ENCODE data around the gene MST1R.
"Not testable (repeated sequence)": the region's sequence is repeated elsewhere in the genome, so short reads cannot be mapped to it uniquely, and the experiment has no call there.

The MST1R gene

DNA sequence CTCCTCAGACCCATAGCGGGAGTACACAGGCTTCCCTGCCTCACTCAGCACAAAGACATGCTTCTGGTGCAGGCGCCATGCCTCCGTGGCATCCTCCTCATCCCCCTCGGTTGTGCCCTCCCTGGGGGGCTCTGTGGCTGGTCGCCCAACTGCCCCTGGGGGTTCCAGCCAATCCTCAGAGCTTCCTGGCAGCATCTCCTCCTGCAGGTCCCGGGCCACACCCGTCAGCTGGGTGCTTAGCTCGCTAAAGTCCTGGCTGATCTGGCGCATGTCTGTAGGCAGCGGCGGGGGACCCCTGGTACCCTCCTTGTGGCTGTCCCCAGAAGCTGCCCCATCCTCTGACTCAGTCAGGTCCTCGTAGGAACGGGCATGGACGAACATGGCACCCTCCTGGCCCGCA, 7.9 kb upstream of the MST1R start:
- no peak for DNase-seq (ENCODE audit: low read depth)

- no peak for DNase-seq (ENCODE audit: low read depth)
Observed at GRCh38 chr3:49911124-49911420, 7.4 kb upstream of the MST1R start.

DNA sequence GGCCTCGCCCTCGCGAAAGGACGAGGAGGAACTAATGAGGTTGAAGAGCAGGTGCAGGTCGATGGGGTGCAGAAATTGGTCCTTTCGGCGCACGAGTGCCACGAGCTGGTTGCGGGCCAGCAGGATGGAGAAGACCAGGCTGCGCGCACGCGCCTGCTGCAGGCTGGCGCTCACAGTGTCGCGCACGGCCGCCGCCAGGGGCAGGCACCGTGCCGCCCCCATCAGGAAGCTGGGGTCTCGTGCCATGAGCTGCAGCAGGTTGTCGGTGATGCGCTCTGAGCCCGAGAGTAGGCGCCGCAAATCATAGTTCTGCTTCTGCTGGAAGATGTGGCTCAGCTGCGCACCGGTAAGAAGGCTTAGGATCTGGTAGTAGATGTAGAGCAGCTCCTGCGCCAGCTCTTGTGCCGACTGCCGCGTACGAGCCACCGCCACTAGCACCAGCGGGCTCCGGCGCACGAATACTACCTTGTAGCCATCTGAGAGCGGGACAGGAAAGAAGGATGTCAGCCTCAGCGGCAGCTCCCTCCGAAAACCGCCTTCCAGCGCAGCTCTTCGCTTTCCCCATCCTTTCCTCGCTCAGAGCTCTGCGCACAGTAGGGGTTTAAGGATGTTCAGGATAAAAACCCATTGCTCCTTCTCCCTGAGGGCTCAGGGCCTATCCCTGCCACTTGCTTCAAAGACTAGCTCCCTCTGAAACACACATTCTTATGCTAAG, 6.9 kb upstream of the MST1R start:
- DNase-seq (ENCODE audit: low read depth) = no peak

- no peak for DNase-seq (ENCODE audit: low read depth)
Observed at GRCh38 chr3:49908373-49909199, 4.9 kb upstream of the MST1R start.

DNA sequence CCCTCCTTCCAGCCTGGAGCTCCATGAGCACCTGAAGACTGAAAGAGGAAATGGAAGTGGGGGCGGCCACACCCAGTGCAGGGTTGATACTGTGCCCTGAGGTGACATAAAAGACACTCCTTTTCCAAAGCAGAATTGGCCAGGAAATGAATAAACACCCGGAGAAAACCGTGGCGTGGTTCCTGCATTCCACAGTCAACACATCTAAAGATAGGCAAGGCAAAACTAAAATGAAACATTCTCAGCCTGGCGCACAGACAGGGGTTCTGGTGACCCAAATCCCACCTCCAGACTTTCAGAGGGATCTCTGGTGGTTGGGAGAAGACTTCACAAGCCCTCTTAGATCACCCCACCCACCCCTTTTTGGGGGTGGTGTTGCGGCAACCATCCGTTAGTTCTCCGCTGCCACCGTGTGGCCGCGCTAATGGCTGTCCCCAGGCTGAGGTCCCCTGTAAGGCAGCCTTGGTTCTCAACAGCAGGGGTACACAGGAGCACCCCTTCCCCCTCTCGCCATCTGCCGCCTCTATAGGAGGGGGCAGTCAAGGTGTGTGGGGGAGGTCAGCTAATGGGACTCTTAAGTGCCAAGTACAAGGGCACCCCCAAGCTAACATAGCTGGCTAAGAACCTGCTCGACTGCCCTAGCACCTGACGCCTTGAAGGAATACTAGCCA, 2.5 kb upstream of the MST1R start:
- DNase-seq (ENCODE audit: low read depth) = peak; percentile 58

DNA sequence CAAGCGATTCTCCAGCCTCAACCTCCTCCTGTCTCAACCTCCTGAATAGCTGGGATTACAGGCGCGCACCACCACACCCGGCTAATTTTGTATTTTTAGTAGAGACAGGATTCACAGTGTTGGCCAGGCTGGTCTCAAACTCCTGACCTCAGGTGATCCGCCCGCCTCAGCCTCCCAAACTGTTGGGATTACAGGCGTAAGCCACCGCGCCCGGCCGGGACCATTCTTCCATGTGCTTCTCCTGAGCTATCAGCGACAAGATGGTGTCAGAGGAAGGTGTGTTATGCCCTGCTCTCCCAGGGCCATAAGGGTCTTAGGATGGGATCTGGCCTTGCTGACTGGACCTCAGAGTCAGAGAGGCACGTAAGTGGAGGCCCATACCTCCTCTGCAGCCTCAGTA, 775 bp upstream of the MST1R start:
- not testable (repeated sequence) for DNase-seq (ENCODE audit: low read depth)

DNA sequence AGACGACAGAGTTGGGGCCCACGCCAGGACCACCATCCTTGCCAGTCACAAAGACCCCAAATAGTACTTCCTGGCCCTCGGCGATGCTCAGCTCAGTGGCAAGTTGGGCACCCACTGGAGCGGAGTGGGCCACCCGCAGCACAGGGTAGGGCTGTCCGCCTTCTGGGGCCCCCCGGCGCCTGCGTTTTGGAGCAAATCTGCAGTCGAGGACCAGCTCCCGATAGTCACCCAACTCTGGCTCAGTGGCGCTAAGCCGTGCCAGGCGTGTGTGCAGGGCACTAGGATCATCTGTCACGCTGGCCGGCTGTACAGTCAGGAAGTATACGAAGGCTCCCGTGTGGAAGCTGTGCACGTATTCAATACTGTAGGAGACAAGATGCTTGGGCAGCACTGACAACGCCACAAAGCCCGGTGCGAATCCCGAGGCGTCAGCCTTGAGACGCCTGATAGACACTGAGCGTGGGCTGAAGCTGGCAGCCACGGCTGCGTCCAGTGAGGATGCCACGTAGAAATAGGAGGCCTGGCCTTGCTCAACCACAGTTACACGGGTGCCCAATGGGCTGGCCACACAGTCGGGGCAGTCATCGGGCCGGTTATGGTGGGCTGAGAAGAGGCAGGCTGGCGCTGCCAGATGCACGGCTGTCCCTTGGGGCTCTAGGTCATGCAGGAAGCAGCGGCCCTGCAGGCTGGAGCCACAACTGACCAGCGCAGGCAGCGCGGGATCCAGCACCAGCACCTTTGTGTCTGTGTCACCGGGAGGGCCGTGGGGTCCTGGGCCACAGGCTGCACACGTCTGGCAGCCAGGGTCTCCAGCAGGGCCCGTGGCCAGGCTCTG, 945 bp downstream of the MST1R start:
- DNase-seq (ENCODE audit: low read depth) = no peak

- DNase-seq (ENCODE audit: low read depth) = peak; percentile 19
Observed at GRCh38 chr3:49901366-49902339, 2.0 kb downstream of the MST1R start.

GRCh38 chr3:49900491-49901153, 3.1 kb downstream of the MST1R start:
- peak; percentile 60 for DNase-seq (ENCODE audit: low read depth)

GRCh38 chr3:49899815-49900214, 3.9 kb downstream of the MST1R start:
- DNase-seq (ENCODE audit: low read depth) = peak; percentile 14

- DNase-seq (ENCODE audit: low read depth) = no peak
Observed at GRCh38 chr3:49898991-49899390, 4.7 kb downstream of the MST1R start.

DNA sequence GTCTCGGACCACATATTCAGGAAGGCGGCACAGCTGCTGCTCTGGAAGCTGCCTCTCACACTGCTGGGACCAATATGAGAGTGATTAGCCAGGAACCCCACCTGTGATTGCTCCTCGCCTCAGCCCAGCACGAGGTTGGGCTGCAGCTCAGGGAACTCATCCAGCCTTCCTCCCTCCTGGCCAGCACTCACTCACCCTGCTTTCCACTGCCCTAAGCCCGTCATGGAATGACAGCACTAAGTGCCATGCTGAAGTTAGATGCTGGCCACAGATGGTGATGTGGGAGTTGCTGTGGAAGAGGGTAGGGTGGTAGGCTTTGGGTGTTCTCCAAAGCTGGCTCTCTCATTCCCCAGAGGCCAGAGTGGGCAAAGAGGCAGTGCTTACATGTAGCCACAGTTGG, 7.3 kb downstream of the MST1R start:
- DNase-seq (ENCODE audit: low read depth) = no peak

DNA sequence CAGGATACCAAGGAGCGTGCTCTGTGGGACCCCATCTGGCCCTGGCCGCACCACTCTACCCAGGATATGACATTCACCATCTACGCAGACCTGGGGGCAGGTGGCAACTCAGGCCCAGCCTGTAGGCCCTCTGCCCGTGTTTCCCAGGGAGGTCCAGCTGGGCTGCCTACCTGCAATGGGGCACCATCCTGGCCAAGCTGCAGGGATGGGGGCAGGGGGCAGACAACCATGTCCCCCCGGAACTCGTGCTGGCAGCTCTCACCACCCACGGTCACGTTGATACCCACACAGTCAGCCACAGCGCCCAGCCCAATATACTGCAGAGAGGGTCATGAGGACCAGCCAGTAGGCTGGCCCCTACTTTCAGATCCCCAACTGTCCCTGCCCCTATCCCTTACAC, 7.9 kb downstream of the MST1R start:
- no peak for DNase-seq (ENCODE audit: low read depth)

DNA sequence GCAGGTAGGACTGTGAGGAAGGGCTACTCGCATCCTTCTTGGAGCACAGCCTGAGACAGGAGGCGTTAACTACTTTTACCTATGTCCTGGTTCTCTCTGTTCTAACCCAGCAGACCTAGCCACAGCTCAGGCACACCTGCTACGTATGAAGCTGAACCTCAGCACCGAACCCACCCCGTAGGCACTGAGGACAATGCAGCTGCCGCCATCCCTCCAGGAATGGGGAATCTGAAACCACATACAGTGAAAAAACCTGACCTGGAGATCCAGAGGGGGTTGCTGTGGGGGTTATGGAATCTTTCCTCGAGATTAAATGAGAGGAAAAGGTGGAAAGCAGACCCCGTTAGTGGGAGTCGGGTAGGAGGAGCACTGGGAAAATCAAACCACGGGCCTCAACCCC, 14.4 kb downstream of the MST1R start:
- DNase-seq (ENCODE audit: low read depth) = no peak

GRCh38 chr3:49886922-49887265, 16.8 kb downstream of the MST1R start:
- DNase-seq (ENCODE audit: low read depth) = no peak

DNA sequence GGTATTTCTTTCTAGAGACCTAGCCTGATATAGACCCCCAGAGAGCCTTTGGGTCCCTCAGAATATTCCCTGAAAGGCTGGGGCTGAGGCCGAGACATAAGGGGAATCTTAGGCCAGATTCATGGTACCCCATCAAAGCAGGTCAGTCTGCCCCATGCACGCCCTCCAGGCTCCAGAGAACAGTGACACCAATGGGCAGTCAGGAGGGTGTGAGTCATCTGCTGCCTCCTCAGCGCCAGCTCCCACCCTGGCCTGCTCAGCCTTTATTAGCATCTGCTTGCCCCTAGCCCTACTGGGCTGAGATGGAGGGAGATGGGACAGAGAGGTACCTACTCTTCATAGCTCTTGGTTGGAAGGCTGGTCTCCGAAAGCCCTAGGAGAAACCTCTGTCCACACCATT, 19.7 kb downstream of the MST1R start:
- peak; percentile 31 for DNase-seq (ENCODE audit: low read depth)

DNA sequence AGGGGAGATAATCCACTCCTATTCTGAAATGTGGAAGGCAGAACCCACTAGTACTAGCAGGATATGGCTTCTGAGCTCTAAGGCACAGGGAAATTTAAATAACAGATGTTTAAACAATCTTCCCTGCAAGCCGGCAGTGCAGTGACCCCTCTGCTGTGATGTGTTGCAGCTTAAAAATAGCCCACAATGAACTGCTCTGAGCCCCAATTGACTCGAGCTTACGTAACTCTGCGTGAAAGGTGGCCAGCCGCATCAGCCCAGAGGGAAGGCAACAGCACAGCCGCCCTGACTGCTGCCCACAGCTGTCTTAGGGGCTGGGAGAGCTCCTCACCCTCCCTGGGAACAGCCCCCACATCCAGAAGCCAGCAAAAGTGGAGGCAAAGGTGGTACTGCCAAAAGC, 21.5 kb downstream of the MST1R start:
- no peak for DNase-seq (ENCODE audit: low read depth)

DNA sequence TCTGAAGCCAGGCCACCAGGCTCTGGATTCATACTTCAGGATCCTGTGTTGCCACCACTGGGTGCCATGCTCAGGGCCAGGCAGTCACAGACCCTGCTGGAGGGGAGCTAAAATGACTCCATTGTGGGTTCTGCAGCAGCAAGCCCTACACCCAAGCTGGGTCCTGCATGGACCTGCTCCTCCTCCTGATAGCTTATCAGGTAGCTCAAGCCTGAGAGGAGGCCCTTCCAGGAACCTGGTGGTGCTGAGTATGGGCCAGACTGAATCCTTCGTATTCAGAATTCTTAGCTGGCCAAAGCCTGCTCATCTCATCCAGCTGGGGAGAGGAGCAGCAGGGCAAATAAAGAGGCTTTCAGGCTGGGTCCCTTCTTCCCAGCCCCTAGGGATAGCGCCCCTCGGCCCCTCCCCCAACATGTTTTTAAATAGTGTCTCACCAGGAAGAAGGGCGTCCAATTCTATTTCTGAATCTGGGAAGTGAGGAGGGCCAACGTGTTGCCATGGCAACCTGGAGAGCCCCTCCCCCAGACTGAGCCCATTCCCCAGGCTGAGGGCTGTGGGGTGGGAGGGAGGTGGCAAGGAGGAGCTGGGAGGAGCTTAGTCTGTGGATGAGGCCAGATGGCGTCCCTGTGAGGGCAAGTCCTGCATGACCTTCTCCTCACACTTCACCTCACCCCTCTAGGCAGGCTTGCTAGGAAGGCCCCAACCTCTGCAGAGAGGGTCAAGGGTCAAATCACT, 22.9 kb downstream of the MST1R start:
- no peak for DNase-seq (ENCODE audit: low read depth)

DNA sequence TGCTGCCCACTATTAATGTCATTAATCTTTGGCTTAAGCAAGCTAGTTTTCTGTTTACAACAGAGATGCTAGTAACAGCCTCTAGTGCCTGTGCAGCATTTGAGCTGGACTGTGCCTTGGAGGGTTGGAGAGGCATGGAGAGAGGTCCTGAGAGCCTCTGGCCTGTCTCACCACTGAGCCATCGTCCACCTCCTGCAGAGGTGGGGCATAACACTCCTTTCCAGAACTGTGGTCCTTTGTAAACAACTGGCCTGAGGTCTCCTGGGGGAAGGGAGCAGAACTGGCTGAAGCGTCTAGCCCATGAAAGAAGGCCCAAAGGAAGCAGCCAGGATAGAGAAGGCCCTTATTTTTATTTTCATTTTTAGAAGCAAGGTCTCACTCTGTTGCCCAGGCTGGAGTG, 24.0 kb downstream of the MST1R start:
- DNase-seq (ENCODE audit: low read depth) = no peak

DNA sequence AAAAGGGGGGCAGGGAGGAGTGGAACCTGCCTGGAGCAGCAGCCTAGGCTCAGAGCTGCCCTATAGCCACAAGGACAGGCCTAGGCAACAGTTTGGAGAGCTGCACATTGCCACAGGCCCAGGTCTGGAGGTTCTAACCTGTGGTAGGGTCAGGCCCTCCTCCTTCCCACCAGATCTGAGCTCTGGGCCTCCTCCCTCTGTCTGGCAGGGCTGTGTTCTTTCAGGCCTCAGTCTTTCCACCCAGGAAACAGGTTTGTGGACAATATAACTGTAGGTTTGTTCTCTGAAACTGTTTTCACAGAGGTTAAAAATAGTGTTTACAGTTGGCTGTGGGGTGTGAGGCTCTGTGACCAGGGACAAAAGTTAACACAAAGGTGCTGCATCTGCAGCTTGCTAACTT, 25.0 kb downstream of the MST1R start:
- no peak for DNase-seq (ENCODE audit: low read depth)
